AG04449 (cell line): ENCODE results near the gene ARV1.
"Not testable (repeated sequence)": the region's sequence is repeated elsewhere in the genome, so short reads cannot be mapped to it uniquely, and the experiment has no call there.

Experiments
- CTCF ChIA-PET: fragments of 350-600 bp; formaldehyde crosslinking; extraction: SDS; loops from one replicate; lab custom pipeline; 2021; ENCODE audit warnings: antibody characterized with exemption; lab: Yijun Ruan, JAX
- POLR2A ChIA-PET: fragments of 400-600, 350-600 bp; formaldehyde crosslinking; extraction: SDS; loops from one replicate; lab custom pipeline; 2020; ENCODE audit warnings: antibody characterized with exemption, inconsistent platforms; lab: Yijun Ruan, JAX
- DNase-seq: peaks from one replicate; pipeline ENCODE4 v3.0.0-alpha.2; 2010; ENCODE audit warnings: low read depth, low spot score
- H3K4me3 ChIP-seq: 2 replicates; pipeline ENCODE4 v1.5.1; 2011; ENCODE audit warnings: low read depth, mild to moderate bottlenecking, control low read depth, low read length
- CTCF ChIP-seq: IDR thresholded peaks from one replicate; pipeline ENCODE4 v1.5.1; 2011; ENCODE audit warnings: mild to moderate bottlenecking, moderate library complexity, low read length, control low read depth, inconsistent platforms; ENCODE audit not compliant: insufficient read depth; ENCODE audit errors: missing control alignments

Gene ARV1

GRCh38 chr1:231016966-231017365 lies 38.1 kb downstream of the ARV1 start:
- CTCF ChIA-PET: interaction anchor here (1.0 to 1.6 kb wide), 2 partner anchors 20 to 188 kb away, joined by 4 to 5 read pairs; no protein-coding TSS in a partner anchor
- DNase-seq: no peak
- no peak for TF ChIP-seq CTCF
- POLR2A ChIA-PET: no interaction called here
- H3K4me3 ChIP-seq: no peak overlapping the region

GRCh38 chr1:231019711-231020110 lies 40.8 kb downstream of the ARV1 start:
- H3K4me3 ChIP-seq: no peak overlapping the region
- ChIA-PET POLR2A (no interaction called here), CTCF (no interaction called here)
- no peak for DNase-seq
- no peak for TF ChIP-seq CTCF

- H3K4me3 ChIP-seq: no peak overlapping the region
- ChIA-PET POLR2A (no interaction called here), CTCF (no interaction called here)
- TF ChIP-seq CTCF: no peak
- no peak for DNase-seq
Observed at GRCh38 chr1:231020139-231020601, 41.3 kb downstream of the ARV1 start.

- DNase-seq: no peak
- no peak for TF ChIP-seq CTCF
- no peak overlapping the region for H3K4me3 ChIP-seq
- POLR2A ChIA-PET: no interaction called here
- CTCF ChIA-PET: no interaction called here
Observed at GRCh38 chr1:231020816-231021215, 41.9 kb downstream of the ARV1 start.

GRCh38 chr1:231021540-231022031 lies 42.7 kb downstream of the ARV1 start:
- no peak overlapping the region for H3K4me3 ChIP-seq
- CTCF ChIA-PET: no interaction called here
- POLR2A ChIA-PET: no interaction called here
- DNase-seq: no peak
- TF ChIP-seq CTCF: no peak

GRCh38 chr1:231022543-231022942 lies 43.6 kb downstream of the ARV1 start:
- CTCF ChIA-PET, H3K4me3 ChIP-seq, DNase-seq, POLR2A ChIA-PET: not testable (repeated sequence)

- TF ChIP-seq CTCF: no peak
- POLR2A ChIA-PET: no interaction called here
- CTCF ChIA-PET: no interaction called here
- no peak for DNase-seq
- H3K4me3 ChIP-seq: no peak overlapping the region
Observed at GRCh38 chr1:231023150-231023549, 44.3 kb downstream of the ARV1 start.
